Gastroesophageal sphincter (tissue), 4 donors: ENCODE measurements around the gene PPP2R5D. TPM values are rescaled to one million over a fixed set of nuclear protein-coding genes. Genes with fewer than 3 reads are reported as not detected.
A peak's percentile ranks its signal among the peaks of the same experiment; 100 is the strongest.

Source experiments
- ATAC-seq: fragments of 150-250 bp; one replicate; pipeline ENCODE4 v1.9.1; 2016; ENCODE audit warnings: mild to moderate bottlenecking, moderate library complexity
- H3K27ac ChIP-seq, 4 donors: fragments of 200-600 bp; sonication (generic) in 3 of 4; 1 replicate in 3 of 4; 2 replicates in 1 of 4; pipeline ENCODE4 v1.5.1; 2016 to 2019
- H3K27me3 ChIP-seq: fragments of 200-600 bp; sonication (generic); one replicate; pipeline ENCODE4 v1.5.1; 2019
- H3K36me3 ChIP-seq, 2 donors: fragments of 200-600 bp; sonication (generic); one replicate each; pipeline ENCODE4 v1.5.1; 2019; ENCODE audit warnings: control low read depth in 1 of 2
- H3K4me1 ChIP-seq, 3 donors: fragments of 200-600 bp; sonication (generic); 1 replicate in 2 of 3; 2 replicates in 1 of 3; pipeline ENCODE4 v1.5.1; 2016 to 2019; ENCODE audit warnings: control low read depth in 2 of 3
- H3K4me3 ChIP-seq, 2 donors: fragments of 200-600 bp; sonication (generic); one replicate each; pipeline ENCODE4 v1.5.1; 2019; ENCODE audit warnings: mild to moderate bottlenecking in 1 of 2, moderate library complexity in 1 of 2
- H3K9me3 ChIP-seq, 3 donors: fragments of 200-600 bp; sonication (generic); one replicate each; pipeline ENCODE4 v1.5.1; 2017 to 2019; ENCODE audit warnings: control low read depth in 2 of 3
- EP300 ChIP-seq: sonication (generic); formaldehyde crosslinking; IDR thresholded peaks from one replicate; pipeline ENCODE4 v1.6.1; 2017; ENCODE audit warnings: antibody characterized with exemption, mild to moderate bottlenecking
- POLR2A ChIP-seq, 2 donors: fragments of 450-650 bp; IDR thresholded peaks; one replicate each; pipeline ENCODE4 v1.6.1; 2017; ENCODE audit warnings: antibody characterized with exemption in 2 of 2, mild to moderate bottlenecking in 2 of 2, moderate library complexity in 1 of 2
- POLR2AphosphoS5 ChIP-seq: sonication (generic); formaldehyde crosslinking; IDR thresholded peaks from one replicate; pipeline ENCODE4 v1.6.1; 2017; ENCODE audit warnings: antibody characterized with exemption
- WGBS, 2 donors: methylation state at CpG; one replicate each; pipeline ENCODE4 v1.1.5; 2018; ENCODE audit warnings: low coverage in 1 of 2; 5-methylcytosine and 5-hydroxymethylcytosine counted together
- total RNA-seq, 4 donors: library from RNA; depleted of rRNA; stranded (reverse); fragments of >200 nt; gene quantifications; one replicate each; pipeline ENCODE4 v1.1.0, GENCODE V29; 2016
- TF ChIP-seq, protein P1 (sequence below), 4 experiments: fragments of 200-600 bp in 2 of 4; fragments of 450-650 bp in 2 of 4; sonication (generic) in 1 of 4; IDR thresholded peaks; one replicate each; pipeline ENCODE4 v1.5.1; 2017 to 2019; ENCODE audit warnings: antibody characterized with exemption in 4 of 4, mild to moderate bottlenecking in 2 of 4, moderate library complexity in 2 of 4

The PPP2R5D gene
- total RNA-seq, 4 donors from 2014 or later: 30.0 to 45.1 (median 36.3) TPM

DNA sequence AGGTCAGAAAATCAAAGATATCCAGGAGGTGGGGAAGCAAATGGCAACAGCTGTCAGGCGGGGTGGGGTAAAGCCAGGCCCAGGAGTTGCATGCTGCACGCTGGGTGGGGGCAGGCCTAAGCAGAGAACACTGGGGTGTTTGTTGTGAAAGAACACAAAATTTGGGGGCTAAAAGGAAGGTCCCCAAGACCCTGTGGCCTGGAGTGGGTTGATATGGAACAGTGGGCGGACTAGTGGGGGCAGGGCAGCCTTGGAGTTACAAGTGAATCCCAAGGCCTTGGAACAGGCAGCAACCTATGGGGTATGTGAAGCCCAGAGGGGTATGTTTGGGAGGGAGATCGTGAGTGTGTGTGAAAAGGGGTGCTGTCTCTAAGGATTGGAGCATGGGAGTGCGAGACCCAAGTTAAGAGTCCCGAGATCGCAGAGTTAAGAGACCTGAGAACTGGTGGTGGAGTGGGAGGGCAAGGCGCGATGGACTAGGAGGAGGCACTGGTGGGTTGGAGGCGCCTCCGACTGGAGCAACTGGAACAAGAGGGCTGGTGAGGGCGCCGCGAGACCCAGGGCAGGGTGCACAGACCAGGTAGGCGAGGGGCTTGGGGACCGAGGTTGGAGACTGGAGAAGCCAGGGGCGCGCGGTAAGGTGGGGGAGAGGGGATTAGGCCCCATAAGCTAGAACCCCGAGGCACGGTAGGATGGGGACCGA, 68.6 kb downstream of the PPP2R5D start:
- 23% methylated on average over 12 to 15 of the region's 22 CpGs for WGBS, 2 donors
- Histone ChIP-seq H3K9me3 (no peaks in the 10 kb centered on the region), H3K27ac (peak overlapping the region; percentile 76 to 95 (median 90)), H3K36me3 (peaks cover 0 to 64% of the 10 kb centered on the region in 2 donors), H3K4me1 (peaks cover 0 to 34% (median 9%) of the 10 kb centered on the region in 3 donors), H3K27me3 (no peaks in the 10 kb centered on the region), H3K4me3 (peak overlapping the region; percentile 77 to 79)
- ATAC-seq: peak; percentile 7
- no peak for TF ChIP-seq EP300
- TF ChIP-seq, protein P1, sequence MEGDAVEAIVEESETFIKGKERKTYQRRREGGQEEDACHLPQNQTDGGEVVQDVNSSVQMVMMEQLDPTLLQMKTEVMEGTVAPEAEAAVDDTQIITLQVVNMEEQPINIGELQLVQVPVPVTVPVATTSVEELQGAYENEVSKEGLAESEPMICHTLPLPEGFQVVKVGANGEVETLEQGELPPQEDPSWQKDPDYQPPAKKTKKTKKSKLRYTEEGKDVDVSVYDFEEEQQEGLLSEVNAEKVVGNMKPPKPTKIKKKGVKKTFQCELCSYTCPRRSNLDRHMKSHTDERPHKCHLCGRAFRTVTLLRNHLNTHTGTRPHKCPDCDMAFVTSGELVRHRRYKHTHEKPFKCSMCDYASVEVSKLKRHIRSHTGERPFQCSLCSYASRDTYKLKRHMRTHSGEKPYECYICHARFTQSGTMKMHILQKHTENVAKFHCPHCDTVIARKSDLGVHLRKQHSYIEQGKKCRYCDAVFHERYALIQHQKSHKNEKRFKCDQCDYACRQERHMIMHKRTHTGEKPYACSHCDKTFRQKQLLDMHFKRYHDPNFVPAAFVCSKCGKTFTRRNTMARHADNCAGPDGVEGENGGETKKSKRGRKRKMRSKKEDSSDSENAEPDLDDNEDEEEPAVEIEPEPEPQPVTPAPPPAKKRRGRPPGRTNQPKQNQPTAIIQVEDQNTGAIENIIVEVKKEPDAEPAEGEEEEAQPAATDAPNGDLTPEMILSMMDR (IDR thresholded peaks at IDR 0.05): no peak
- TF ChIP-seq POLR2AphosphoS5: no peak
- TF ChIP-seq POLR2A (IDR thresholded peaks at IDR 0.05): no peak

- peaks cover 0 to 57% of the 10 kb centered on the region in 2 donors for H3K36me3 ChIP-seq
- peak; percentile 77 to 80 for TF ChIP-seq POLR2A (IDR thresholded peaks at IDR 0.05)
- no peak for TF ChIP-seq EP300
- TF ChIP-seq POLR2AphosphoS5: peak; percentile 84
- TF ChIP-seq, protein P1 (IDR thresholded peaks at IDR 0.05): peak in 1 of 4 experiments; percentile 39
- H3K27me3 ChIP-seq: no peaks in the 10 kb centered on the region
- H3K27ac ChIP-seq: peak within 1 kb of the TSS; percentile 76 to 95 (median 90)
- peak; percentile 97 for ATAC-seq
- H3K9me3 ChIP-seq: no peaks in the 10 kb centered on the region
- peak within 1 kb of the TSS; percentile 77 to 79 for H3K4me3 ChIP-seq
- peaks cover 0 to 41% (median 15%) of the 10 kb centered on the region in 3 donors for H3K4me1 ChIP-seq
- 0 to 7% methylated on average over 3 to 4 of the region's 45 CpGs for WGBS, 2 donors
Observed at GRCh38 chr6:43053545-43054205, 69.3 kb downstream of the PPP2R5D start, which contains the start of gene CUL7. Gene CUL7, minus strand, starts transcription at chr6:43053851. Its CDS starts 1,063 bp downstream, at chr6:43052788.

- no peaks in the 10 kb centered on the region for H3K27me3 ChIP-seq
- H3K27ac ChIP-seq: peak overlapping the region; percentile 76 to 95 (median 90)
- peak overlapping the region; percentile 77 to 79 for H3K4me3 ChIP-seq
- H3K4me1 ChIP-seq: peaks cover 0 to 45% (median 15%) of the 10 kb centered on the region in 3 donors
- WGBS, 2 donors: 39 to 48% methylated on average over 8 to 9 of the region's 17 CpGs
- H3K36me3 ChIP-seq: peaks cover 0 to 50% of the 10 kb centered on the region in 2 donors
- ATAC-seq: no peak
- H3K9me3 ChIP-seq: no peaks in the 10 kb centered on the region
- TF ChIP-seq EP300 (no peak), POLR2AphosphoS5 (no peak), POLR2A (IDR thresholded peaks at IDR 0.05) (no peak)
- TF ChIP-seq, protein P1 (IDR thresholded peaks at IDR 0.05): no peak
Observed at GRCh38 chr6:43054206-43054943, 70.0 kb downstream of the PPP2R5D start.

GRCh38 chr6:43055966-43056365, 71.6 kb downstream of the PPP2R5D start:
- 73 to 87% methylated on average over 2 to 7 of the region's 8 CpGs for WGBS, 2 donors
- H3K27me3 ChIP-seq: no peaks in the 10 kb centered on the region
- TF ChIP-seq EP300: no peak
- TF ChIP-seq, protein P1 (IDR thresholded peaks at IDR 0.05): no peak
- TF ChIP-seq POLR2A (IDR thresholded peaks at IDR 0.05): no peak
- no peak for TF ChIP-seq POLR2AphosphoS5

More at GRCh38 chr6:43055966-43056365, 71.6 kb downstream of the PPP2R5D start:
- ATAC-seq: no peak
- no peak overlapping the region for H3K4me3 ChIP-seq
- H3K4me1 ChIP-seq: peaks cover 0 to 56% (median 22%) of the 10 kb centered on the region in 3 donors
- H3K27ac ChIP-seq: no peak overlapping the region
- H3K36me3 ChIP-seq: peaks cover 0 to 36% of the 10 kb centered on the region in 2 donors
- no peaks in the 10 kb centered on the region for H3K9me3 ChIP-seq
